Effector memory CD8-positive, alpha-beta T cell (primary cell): ENCODE results near the gene STRN.

Source experiments
- ATAC-seq: fragments of 150-1000 bp; cut with Tn5 transposase; replicated peaks from 2 replicates; pipeline ENCODE4 v1.10.0; 2021; ENCODE audit warnings: mild to moderate bottlenecking, moderate library complexity
- DNase-seq, 3 experiments: peaks; one replicate each; pipeline ENCODE4 v3.0.0; 2021
- H3K27ac Mint-ChIP-seq, 2 donors: one replicate each; pipeline ENCODE4 v1.8.0; 2022; ENCODE audit warnings: mild to moderate bottlenecking in 2 of 2, mixed read lengths in 2 of 2, moderate library complexity in 2 of 2
- H3K27me3 Mint-ChIP-seq, 2 donors: one replicate each; pipeline ENCODE4 v1.8.0; 2022; ENCODE audit warnings: mixed read lengths in 2 of 2
- H3K36me3 Mint-ChIP-seq: one replicate; pipeline ENCODE4 v1.8.0; 2022; ENCODE audit warnings: mild to moderate bottlenecking, moderate library complexity, mixed read lengths; ENCODE audit not compliant: insufficient read depth
- H3K4me1 Mint-ChIP-seq, 2 donors: one replicate each; pipeline ENCODE4 v1.8.0; 2022; ENCODE audit warnings: low read depth in 2 of 2, mixed read lengths in 2 of 2
- H3K4me3 Mint-ChIP-seq, 2 donors: one replicate each; pipeline ENCODE4 v1.8.0; 2022; ENCODE audit warnings: mild to moderate bottlenecking in 2 of 2, mixed read lengths in 2 of 2, moderate library complexity in 2 of 2
- H3K9me3 Mint-ChIP-seq, 2 donors: one replicate each; pipeline ENCODE4 v1.8.0; 2022; ENCODE audit warnings: mixed read lengths in 2 of 2

STRN gene

GRCh38 chr2:36802952-36803351 lies 163.4 kb downstream of the STRN start:
- H3K27ac Mint-ChIP-seq, result peak overlapping the region; percentile 54 to 71
- H3K27me3 Mint-ChIP-seq, result peaks cover 0 to 12% of the 10 kb centered on the region in 2 donors
- H3K9me3 Mint-ChIP-seq, result no peaks in the 10 kb centered on the region
- ATAC-seq (no peak), DNase-seq (no peak)
- H3K36me3 Mint-ChIP-seq, result peaks cover 9% of the 10 kb centered on the region
- H3K4me3 Mint-ChIP-seq, result peak overlapping the region in 1 of 2 donors; percentile 11
- H3K4me1 Mint-ChIP-seq, result peaks cover 35 to 60% of the 10 kb centered on the region in 2 donors

GRCh38 chr2:36801088-36801487 lies 165.2 kb downstream of the STRN start:
- Mint-ChIP-seq H3K9me3 (no peaks in the 10 kb centered on the region), H3K27me3 (peaks cover 0 to 14% of the 10 kb centered on the region in 2 donors), H3K36me3 (peaks cover 9% of the 10 kb centered on the region), H3K27ac (peak overlapping the region; percentile 57 to 95), H3K4me3 (peak overlapping the region; percentile 54 to 70), H3K4me1 (peaks cover 38 to 61% of the 10 kb centered on the region in 2 donors)
- no peak for DNase-seq
- peak; percentile 8 for ATAC-seq

- H3K27ac Mint-ChIP-seq, result peak overlapping the region; percentile 57 to 95
- H3K27me3 Mint-ChIP-seq, result peaks cover 0 to 21% of the 10 kb centered on the region in 2 donors
- peak; percentile 50 to 72 (median 59) for DNase-seq
- peak overlapping the region; percentile 54 to 70 for H3K4me3 Mint-ChIP-seq
- peaks cover 9% of the 10 kb centered on the region for H3K36me3 Mint-ChIP-seq
- ATAC-seq, result peak; percentile 93
- no peaks in the 10 kb centered on the region for H3K9me3 Mint-ChIP-seq
- peaks cover 32 to 57% of the 10 kb centered on the region in 2 donors for H3K4me1 Mint-ChIP-seq
Measured at GRCh38 chr2:36800381-36800780, 166.0 kb downstream of the STRN start.

- peaks cover 0 to 21% of the 10 kb centered on the region in 2 donors for H3K27me3 Mint-ChIP-seq
- H3K4me3 Mint-ChIP-seq, result peak overlapping the region; percentile 41 to 61
- H3K4me1 Mint-ChIP-seq, result peaks cover 32 to 57% of the 10 kb centered on the region in 2 donors
- DNase-seq (peak; percentile 5 to 42 (median 15)), ATAC-seq (peak; percentile 55)
- peaks cover 9% of the 10 kb centered on the region for H3K36me3 Mint-ChIP-seq
- no peaks in the 10 kb centered on the region for H3K9me3 Mint-ChIP-seq
- peak overlapping the region; percentile 18 to 95 for H3K27ac Mint-ChIP-seq
Measured at GRCh38 chr2:36798724-36799123, 167.6 kb downstream of the STRN start.

- Mint-ChIP-seq H3K9me3 (no peaks in the 10 kb centered on the region), H3K27me3 (peaks cover 0 to 21% of the 10 kb centered on the region in 2 donors), H3K4me3 (peak overlapping the region; percentile 28 to 46), H3K27ac (peak overlapping the region; percentile 18 to 95), H3K4me1 (peaks cover 32 to 54% of the 10 kb centered on the region in 2 donors), H3K36me3 (peaks cover 12% of the 10 kb centered on the region)
- DNase-seq, result no peak
- ATAC-seq, result no peak
Measured at GRCh38 chr2:36797324-36798070, 168.8 kb downstream of the STRN start.
